Midbrain (tissue), 1 donor: ENCODE measurements around the gene C16orf46.

ENCODE experiments used
- DNase-seq: peaks from one replicate; lab custom pipeline; 2025; lab: John Stamatoyannopoulos, UW

C16orf46 gene

DNA sequence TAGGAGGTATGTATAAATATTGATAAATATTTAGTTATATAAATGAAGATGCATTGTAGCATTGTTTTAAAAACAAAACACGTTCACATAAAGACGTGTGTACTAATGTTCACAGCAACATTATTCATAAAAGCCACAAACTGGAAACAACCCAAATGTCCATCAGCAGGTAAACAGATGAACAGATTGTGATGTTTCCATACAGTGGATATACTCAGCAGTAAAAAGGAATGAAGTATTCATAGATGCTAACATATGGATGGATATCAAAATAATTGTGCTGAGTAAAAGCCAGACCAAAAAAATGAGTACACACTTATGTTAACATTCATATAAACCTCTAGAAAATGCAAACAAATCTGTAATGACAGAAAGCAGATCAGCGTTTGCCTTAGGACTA lies 64.1 kb downstream of the C16orf46 start:
- DNase-seq: no peak
